ENCODE results near the gene TMEM43. TPM values are rescaled to one million over a fixed set of nuclear protein-coding genes. Genes with fewer than 3 reads are reported as not detected.

The TMEM43 gene
- total and polyA plus RNA-seq, 2 of the 8 experiments (the other 6 are each of a cell fraction or from before 2014, with no cell fraction given): 27.0 to 33.7 TPM

DNA sequence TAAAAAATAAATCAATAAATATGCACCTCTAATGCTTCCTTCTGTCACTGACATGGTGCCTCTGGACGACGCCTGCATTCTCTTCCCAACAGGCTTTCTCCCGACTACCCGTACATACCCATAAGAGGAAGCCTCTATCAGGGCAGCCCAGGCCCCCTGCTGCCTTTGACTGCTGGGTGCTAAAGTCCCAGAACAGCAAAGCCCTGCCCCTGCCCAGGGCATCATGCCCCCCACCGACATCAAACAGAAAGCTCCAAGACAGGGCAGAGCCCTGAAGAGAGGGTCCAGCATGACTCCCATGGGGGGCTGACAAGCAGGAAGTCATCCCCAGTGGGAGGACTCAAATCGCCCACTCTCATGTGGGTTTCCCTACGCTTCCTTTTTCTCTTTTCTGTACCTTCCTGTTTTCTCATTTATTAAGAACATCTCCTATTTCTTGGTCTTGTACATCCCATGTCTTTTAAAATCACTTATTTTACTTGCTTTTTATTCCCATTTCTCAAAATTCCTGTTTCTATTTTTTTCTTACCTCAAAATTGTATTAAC lies 30.1 kb downstream of the TMEM43 start (continued):
- TF ChIP-seq, protein P1, sequence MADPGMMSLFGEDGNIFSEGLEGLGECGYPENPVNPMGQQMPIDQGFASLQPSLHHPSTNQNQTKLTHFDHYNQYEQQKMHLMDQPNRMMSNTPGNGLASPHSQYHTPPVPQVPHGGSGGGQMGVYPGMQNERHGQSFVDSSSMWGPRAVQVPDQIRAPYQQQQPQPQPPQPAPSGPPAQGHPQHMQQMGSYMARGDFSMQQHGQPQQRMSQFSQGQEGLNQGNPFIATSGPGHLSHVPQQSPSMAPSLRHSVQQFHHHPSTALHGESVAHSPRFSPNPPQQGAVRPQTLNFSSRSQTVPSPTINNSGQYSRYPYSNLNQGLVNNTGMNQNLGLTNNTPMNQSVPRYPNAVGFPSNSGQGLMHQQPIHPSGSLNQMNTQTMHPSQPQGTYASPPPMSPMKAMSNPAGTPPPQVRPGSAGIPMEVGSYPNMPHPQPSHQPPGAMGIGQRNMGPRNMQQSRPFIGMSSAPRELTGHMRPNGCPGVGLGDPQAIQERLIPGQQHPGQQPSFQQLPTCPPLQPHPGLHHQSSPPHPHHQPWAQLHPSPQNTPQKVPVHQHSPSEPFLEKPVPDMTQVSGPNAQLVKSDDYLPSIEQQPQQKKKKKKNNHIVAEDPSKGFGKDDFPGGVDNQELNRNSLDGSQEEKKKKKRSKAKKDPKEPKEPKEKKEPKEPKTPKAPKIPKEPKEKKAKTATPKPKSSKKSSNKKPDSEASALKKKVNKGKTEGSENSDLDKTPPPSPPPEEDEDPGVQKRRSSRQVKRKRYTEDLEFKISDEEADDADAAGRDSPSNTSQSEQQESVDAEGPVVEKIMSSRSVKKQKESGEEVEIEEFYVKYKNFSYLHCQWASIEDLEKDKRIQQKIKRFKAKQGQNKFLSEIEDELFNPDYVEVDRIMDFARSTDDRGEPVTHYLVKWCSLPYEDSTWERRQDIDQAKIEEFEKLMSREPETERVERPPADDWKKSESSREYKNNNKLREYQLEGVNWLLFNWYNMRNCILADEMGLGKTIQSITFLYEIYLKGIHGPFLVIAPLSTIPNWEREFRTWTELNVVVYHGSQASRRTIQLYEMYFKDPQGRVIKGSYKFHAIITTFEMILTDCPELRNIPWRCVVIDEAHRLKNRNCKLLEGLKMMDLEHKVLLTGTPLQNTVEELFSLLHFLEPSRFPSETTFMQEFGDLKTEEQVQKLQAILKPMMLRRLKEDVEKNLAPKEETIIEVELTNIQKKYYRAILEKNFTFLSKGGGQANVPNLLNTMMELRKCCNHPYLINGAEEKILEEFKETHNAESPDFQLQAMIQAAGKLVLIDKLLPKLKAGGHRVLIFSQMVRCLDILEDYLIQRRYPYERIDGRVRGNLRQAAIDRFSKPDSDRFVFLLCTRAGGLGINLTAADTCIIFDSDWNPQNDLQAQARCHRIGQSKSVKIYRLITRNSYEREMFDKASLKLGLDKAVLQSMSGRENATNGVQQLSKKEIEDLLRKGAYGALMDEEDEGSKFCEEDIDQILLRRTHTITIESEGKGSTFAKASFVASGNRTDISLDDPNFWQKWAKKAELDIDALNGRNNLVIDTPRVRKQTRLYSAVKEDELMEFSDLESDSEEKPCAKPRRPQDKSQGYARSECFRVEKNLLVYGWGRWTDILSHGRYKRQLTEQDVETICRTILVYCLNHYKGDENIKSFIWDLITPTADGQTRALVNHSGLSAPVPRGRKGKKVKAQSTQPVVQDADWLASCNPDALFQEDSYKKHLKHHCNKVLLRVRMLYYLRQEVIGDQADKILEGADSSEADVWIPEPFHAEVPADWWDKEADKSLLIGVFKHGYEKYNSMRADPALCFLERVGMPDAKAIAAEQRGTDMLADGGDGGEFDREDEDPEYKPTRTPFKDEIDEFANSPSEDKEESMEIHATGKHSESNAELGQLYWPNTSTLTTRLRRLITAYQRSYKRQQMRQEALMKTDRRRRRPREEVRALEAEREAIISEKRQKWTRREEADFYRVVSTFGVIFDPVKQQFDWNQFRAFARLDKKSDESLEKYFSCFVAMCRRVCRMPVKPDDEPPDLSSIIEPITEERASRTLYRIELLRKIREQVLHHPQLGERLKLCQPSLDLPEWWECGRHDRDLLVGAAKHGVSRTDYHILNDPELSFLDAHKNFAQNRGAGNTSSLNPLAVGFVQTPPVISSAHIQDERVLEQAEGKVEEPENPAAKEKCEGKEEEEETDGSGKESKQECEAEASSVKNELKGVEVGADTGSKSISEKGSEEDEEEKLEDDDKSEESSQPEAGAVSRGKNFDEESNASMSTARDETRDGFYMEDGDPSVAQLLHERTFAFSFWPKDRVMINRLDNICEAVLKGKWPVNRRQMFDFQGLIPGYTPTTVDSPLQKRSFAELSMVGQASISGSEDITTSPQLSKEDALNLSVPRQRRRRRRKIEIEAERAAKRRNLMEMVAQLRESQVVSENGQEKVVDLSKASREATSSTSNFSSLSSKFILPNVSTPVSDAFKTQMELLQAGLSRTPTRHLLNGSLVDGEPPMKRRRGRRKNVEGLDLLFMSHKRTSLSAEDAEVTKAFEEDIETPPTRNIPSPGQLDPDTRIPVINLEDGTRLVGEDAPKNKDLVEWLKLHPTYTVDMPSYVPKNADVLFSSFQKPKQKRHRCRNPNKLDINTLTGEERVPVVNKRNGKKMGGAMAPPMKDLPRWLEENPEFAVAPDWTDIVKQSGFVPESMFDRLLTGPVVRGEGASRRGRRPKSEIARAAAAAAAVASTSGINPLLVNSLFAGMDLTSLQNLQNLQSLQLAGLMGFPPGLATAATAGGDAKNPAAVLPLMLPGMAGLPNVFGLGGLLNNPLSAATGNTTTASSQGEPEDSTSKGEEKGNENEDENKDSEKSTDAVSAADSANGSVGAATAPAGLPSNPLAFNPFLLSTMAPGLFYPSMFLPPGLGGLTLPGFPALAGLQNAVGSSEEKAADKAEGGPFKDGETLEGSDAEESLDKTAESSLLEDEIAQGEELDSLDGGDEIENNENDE (IDR thresholded peaks at IDR 0.05; ENCODE audit: insufficient replicate concordance, low read length): no peak
- no peak for TF ChIP-seq GTF2F1 (IDR thresholded peaks at IDR 0.05; ENCODE audit: borderline replicate concordance, low read depth, low read length)
